DOHH2 (cell line): ENCODE data around the gene KRT14.

Source experiments
- EZH2phosphoT487 ChIP-seq: fragments of 200-600 bp; sonication (generic); IDR thresholded peaks from 2 replicates; pipeline ENCODE4 v1.6.1; 2017; ENCODE audit warnings: borderline replicate concordance, mild to moderate bottlenecking, antibody characterized with exemption, low read length, moderate library complexity, mixed read lengths
- TF ChIP-seq, protein P1 (sequence below): fragments of 200-600 bp; sonication (generic); IDR thresholded peaks from one replicate; pipeline ENCODE4 v1.5.1; 2014; ENCODE audit warnings: antibody characterized with exemption, mild to moderate bottlenecking, low read depth, low read length; ENCODE audit not compliant: poor library complexity, severe bottlenecking

DNA sequence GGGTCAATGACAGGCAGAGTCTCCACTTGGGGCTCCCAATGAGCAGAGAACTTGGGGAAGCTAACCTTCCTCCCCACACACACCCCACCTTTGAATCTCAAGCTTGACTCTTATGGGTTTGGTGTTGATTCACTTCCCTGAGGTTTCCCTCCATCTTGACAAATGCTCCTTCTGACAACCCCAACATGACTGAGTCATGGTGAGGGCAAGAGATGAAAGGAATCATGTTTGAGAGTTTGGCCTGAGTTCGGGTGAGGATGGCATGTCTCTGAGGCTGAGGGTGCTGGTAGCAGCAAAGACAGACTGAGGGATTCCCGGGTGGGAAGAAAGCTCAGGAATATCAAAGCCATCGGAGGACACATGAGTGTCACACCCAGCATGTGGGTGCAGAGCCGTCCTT, 33.5 kb downstream of the KRT14 start:
- TF ChIP-seq EZH2phosphoT487 = no peak
- TF ChIP-seq, protein P1, sequence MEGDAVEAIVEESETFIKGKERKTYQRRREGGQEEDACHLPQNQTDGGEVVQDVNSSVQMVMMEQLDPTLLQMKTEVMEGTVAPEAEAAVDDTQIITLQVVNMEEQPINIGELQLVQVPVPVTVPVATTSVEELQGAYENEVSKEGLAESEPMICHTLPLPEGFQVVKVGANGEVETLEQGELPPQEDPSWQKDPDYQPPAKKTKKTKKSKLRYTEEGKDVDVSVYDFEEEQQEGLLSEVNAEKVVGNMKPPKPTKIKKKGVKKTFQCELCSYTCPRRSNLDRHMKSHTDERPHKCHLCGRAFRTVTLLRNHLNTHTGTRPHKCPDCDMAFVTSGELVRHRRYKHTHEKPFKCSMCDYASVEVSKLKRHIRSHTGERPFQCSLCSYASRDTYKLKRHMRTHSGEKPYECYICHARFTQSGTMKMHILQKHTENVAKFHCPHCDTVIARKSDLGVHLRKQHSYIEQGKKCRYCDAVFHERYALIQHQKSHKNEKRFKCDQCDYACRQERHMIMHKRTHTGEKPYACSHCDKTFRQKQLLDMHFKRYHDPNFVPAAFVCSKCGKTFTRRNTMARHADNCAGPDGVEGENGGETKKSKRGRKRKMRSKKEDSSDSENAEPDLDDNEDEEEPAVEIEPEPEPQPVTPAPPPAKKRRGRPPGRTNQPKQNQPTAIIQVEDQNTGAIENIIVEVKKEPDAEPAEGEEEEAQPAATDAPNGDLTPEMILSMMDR = no peak
